ENCODE measurements around the gene OR2B3. TPM values are rescaled to one million over a fixed set of nuclear protein-coding genes. Genes with fewer than 3 reads are reported as not detected.

The OR2B3 gene, protein sequence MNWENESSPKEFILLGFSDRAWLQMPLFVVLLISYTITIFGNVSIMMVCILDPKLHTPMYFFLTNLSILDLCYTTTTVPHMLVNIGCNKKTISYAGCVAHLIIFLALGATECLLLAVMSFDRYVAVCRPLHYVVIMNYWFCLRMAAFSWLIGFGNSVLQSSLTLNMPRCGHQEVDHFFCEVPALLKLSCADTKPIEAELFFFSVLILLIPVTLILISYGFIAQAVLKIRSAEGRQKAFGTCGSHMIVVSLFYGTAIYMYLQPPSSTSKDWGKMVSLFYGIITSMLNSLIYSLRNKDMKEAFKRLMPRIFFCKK
- not detected for total RNA-seq

DNA sequence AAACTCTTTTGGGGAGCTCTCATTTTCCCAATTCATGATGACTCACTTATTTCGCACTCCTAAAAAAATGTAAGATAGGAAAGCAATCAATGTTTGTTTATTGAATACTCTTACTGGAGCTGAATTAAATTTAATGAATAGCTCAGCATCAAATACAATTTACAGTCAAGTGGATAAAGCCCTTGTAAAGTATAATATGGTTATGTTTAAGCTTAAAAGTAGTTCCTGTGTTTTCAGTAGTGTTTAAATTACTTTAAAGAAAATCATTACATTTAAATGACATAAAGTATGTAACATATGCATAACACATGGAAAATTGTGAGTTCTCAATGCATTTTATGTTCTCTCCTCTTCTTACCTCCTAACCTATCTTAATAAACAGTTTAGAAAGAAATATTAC, at the start of gene OR2B3:
Gene OR2B3, minus strand, starts transcription at position 101 of the 400 bp plus-strand sequence. Its CDS starts 65 bp downstream, at position 36.
- TF ChIP-seq, protein P1, sequence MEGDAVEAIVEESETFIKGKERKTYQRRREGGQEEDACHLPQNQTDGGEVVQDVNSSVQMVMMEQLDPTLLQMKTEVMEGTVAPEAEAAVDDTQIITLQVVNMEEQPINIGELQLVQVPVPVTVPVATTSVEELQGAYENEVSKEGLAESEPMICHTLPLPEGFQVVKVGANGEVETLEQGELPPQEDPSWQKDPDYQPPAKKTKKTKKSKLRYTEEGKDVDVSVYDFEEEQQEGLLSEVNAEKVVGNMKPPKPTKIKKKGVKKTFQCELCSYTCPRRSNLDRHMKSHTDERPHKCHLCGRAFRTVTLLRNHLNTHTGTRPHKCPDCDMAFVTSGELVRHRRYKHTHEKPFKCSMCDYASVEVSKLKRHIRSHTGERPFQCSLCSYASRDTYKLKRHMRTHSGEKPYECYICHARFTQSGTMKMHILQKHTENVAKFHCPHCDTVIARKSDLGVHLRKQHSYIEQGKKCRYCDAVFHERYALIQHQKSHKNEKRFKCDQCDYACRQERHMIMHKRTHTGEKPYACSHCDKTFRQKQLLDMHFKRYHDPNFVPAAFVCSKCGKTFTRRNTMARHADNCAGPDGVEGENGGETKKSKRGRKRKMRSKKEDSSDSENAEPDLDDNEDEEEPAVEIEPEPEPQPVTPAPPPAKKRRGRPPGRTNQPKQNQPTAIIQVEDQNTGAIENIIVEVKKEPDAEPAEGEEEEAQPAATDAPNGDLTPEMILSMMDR (IDR thresholded peaks at IDR 0.05; ENCODE audit: low read depth): no peak

DNA sequence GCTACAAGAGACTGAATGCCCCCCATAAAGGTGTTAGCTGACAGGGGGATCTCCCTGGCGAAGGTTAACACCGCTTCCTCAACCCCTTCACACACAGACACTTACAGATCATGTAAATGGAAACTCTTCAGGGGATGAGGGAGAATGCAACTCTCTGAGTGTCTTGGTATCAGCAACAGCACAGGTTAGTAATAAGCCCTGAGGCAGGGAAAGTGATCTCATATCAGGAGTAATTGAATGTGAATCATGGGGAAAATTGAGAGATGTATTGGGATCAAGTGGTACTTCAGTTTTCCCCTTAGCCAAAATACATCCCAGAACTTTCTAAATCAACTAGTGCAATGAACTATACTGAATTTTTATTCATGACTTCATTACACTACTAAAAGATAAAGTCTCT, 44.6 kb upstream of the OR2B3 start:
- TF ChIP-seq, protein P1 (IDR thresholded peaks at IDR 0.05; ENCODE audit: low read depth): no peak

DNA sequence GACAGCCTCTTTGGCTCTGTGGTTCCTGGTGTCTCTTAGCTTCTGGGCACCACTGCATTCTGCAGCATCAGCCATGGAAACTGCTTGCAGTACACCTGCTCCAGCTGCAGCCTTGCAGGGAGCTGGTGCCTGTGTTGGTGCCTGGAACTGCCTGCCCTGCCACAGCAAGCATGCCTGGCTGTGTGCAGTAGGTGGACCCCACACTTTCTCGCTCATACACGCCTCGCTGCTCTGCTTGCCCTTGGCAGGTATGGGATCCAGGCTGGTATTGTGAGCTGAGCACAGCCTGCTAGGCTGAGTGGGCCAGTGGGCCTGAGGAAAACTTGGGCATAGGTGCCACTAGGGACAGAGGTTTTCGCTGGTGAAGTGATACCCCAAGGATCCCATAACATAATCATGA, 43.5 kb upstream of the OR2B3 start:
- TF ChIP-seq, protein P1 (IDR thresholded peaks at IDR 0.05; ENCODE audit: low read depth): no peak

DNA sequence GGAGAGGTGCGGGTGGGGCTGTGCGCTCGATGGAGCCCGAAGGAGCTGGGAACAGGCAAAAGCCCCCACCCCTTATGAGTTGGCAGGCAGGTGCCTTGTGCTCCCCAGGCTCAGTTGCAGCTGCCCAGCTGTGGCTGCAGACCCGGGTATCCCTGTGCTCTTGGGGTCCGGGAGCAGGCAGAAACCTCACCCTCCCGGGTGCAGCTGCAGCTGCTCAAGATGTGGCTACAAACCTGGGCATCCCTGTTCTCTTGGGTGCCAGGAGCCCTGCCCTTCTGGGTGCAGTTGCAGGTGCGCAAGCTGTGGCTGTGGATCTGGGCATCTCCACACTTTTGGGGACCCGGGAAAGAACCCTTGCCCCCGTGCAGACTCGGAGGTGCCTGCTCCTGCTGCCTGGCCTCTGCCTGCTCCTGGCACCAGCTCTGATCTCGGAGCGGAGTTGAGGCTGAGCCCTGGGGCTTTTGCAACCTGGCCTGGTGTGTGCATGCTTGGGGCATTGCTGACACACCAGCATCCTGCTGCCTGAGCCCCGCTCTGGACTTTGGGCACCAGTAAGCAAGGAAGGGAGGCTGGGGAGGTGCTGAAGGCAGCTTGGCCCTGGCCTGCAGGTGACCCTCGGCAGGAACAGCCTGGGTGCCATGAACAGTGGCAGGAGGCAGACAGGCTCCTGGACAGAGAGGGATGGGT, 42.4 kb upstream of the OR2B3 start:
- TF ChIP-seq, protein P1 (IDR thresholded peaks at IDR 0.05; ENCODE audit: low read depth): no peak

DNA sequence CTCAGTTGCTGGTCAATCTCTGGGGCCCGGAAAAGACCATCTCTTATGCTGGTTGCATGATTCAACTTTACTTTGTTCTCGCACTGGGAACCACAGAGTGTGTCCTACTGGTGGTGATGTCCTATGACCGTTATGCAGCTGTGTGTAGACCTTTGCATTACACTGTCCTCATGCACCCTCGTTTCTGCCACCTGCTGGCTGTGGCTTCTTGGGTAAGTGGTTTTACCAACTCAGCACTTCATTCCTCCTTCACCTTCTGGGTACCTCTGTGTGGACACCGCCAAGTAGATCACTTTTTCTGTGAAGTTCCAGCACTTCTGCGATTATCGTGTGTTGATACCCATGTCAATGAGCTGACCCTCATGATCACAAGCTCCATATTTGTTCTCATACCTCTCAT, 25.0 kb upstream of the OR2B3 start:
- TF ChIP-seq, protein P1 (IDR thresholded peaks at IDR 0.05; ENCODE audit: low read depth): no peak

DNA sequence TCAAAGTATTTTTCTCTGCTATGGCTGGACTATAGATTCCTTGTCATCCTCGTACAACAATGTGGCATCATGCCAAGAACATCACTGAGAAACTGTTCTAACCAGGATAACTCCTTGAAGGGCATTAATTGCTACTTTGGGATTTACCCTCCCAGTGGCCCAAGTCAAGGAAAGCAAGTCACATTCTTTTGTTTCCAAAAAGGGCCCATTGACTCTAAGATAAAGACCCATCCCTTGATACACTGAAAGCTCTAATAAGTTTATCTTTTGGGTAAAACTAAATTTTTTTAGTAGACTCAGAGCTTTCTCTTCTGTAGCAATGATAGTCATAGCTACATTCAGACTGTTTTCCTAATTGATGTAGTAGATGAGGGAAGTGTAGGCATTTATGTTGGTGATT, 20.6 kb upstream of the OR2B3 start, which contains the start of gene OR2J3:
Gene OR2J3, plus strand, starts transcription at position 301 of the 400 bp plus-strand sequence. CDS start 3,833 bp downstream, outside the sequence.
- TF ChIP-seq, protein P1 (IDR thresholded peaks at IDR 0.05; ENCODE audit: low read depth): no peak

DNA sequence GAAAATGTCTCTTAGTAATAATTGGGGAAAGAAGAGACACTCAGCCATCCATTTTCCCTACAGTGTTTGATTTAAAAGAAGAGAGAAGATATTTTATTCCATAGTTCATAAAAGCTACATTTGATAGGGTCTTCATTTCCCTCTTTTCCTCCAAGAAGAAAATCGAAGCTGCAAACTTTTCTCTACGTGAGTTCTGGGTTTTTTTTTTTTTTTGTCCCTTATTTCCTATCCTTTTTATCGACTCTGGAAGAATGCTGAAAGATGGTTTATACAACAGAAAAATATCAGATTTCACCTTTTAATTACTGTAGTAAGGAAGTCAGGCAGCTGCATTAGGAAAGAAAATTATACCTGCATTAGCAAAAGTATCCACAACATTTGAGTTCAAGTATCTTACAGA, 12.1 kb upstream of the OR2B3 start, which contains the start of gene OR2J1:
Gene OR2J1, plus strand, starts transcription at position 301 of the 400 bp plus-strand sequence. CDS start 1,453 bp downstream, outside the sequence.
- TF ChIP-seq, protein P1 (IDR thresholded peaks at IDR 0.05; ENCODE audit: low read depth): no peak

All from subcutaneous adipose tissue (tissue), 4 donors.